DND-41 (cell line): ENCODE measurements around the gene OR1E2.
"Not testable (repeated sequence)": the region's sequence is repeated elsewhere in the genome, so short reads cannot be mapped to it uniquely, and the experiment has no call there.

Experiments
- EZH2 ChIP-seq: IDR thresholded peaks from 3 replicates; pipeline ENCODE4 v1.6.1; 2012; ENCODE audit warnings: borderline replicate concordance, low read depth, mild to moderate bottlenecking, moderate library complexity, low read length, inconsistent platforms; ENCODE audit not compliant: severe bottlenecking
- TF ChIP-seq, protein P1 (sequence below): IDR thresholded peaks from 2 replicates; pipeline ENCODE4 v1.5.1; 2012; ENCODE audit warnings: borderline replicate concordance, low read length, moderate library complexity, mild to moderate bottlenecking; ENCODE audit not compliant: poor library complexity, severe bottlenecking; ENCODE audit errors: extremely low read depth

DNA sequence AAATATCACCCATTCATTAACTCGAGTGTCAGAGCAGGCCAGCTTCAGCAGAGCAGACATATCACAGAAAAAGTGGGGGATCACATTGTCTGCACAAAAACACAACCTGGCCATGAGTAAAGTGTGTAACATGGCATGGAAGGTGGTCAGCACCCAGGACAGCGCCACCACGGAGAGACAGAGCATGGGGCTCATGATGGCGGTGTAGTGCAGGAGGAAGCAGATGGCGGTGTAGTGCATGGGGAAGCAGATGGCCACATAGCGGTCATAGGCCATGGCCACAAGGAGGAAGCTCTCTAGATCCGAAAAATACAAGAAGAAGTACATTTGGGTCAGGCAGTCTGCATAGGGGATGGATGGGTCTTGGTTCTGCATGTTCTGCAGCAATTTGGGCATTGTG is 426 bp downstream of the OR1E2 start:
- TF ChIP-seq, protein P1, sequence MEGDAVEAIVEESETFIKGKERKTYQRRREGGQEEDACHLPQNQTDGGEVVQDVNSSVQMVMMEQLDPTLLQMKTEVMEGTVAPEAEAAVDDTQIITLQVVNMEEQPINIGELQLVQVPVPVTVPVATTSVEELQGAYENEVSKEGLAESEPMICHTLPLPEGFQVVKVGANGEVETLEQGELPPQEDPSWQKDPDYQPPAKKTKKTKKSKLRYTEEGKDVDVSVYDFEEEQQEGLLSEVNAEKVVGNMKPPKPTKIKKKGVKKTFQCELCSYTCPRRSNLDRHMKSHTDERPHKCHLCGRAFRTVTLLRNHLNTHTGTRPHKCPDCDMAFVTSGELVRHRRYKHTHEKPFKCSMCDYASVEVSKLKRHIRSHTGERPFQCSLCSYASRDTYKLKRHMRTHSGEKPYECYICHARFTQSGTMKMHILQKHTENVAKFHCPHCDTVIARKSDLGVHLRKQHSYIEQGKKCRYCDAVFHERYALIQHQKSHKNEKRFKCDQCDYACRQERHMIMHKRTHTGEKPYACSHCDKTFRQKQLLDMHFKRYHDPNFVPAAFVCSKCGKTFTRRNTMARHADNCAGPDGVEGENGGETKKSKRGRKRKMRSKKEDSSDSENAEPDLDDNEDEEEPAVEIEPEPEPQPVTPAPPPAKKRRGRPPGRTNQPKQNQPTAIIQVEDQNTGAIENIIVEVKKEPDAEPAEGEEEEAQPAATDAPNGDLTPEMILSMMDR, result not testable (repeated sequence)
- not testable (repeated sequence) for TF ChIP-seq EZH2
